Activated CD4-positive, alpha-beta memory T cell treated with anti-CD3 and anti-CD28 coated beads, Interleukin-2, amount 10 ng/mL, durations not matched to agents 7 days and 5 days (primary cell): ENCODE data around the gene CSRNP2. TPM values are rescaled to one million over a fixed set of nuclear protein-coding genes. Genes with fewer than 3 reads are reported as not detected.

Experiments used
- CTCF ChIA-PET: fragments of 350-600 bp; sonication (Branson Sonifier 250); formaldehyde crosslinking; loops from one replicate; lab custom pipeline; 2021; ENCODE audit warnings: antibody characterized with exemption, inconsistent platforms; lab: Charles Lee
- POLR2A ChIA-PET: fragments of 350-600 bp; sonication (Branson Sonifier 250); formaldehyde crosslinking; loops from one replicate; lab custom pipeline; 2021; ENCODE audit warnings: antibody characterized with exemption; lab: Charles Lee
- DNase-seq: peaks from one replicate; pipeline ENCODE4 v3.0.0-alpha.2; 2020
- H3K27ac Mint-ChIP-seq: one replicate; pipeline ENCODE4 v1.8.0; 2021; ENCODE audit warnings: mild to moderate bottlenecking, mixed read lengths
- H3K27me3 Mint-ChIP-seq: one replicate; pipeline ENCODE4 v1.8.0; 2021; ENCODE audit warnings: mixed read lengths
- H3K36me3 Mint-ChIP-seq: one replicate; pipeline ENCODE4 v1.8.0; 2021; ENCODE audit warnings: low read depth, mixed read lengths
- H3K4me1 Mint-ChIP-seq: one replicate; pipeline ENCODE4 v1.8.0; 2021; ENCODE audit warnings: mixed read lengths
- H3K4me3 Mint-ChIP-seq: one replicate; pipeline ENCODE4 v1.8.0; 2021; ENCODE audit warnings: mild to moderate bottlenecking, mixed read lengths
- H3K9me3 Mint-ChIP-seq: one replicate; pipeline ENCODE4 v1.8.0; 2021; ENCODE audit warnings: mixed read lengths
- total RNA-seq, 2 experiments: library from RNA; stranded (reverse); gene quantifications; one replicate each; pipeline ENCODE4 v1.2.3, GENCODE V29; 2021

CSRNP2 gene
- total RNA-seq: 10 to 100 TPM; 14.7 to 16.3 TPM

- CTCF ChIA-PET: interaction anchor here (0.6 to 0.9 kb wide), 4 partner anchors 35 to 318 kb away, joined by 3 to 5 read pairs (median 4); partner anchors contain the start of genes LETMD1 and POU6F1
- H3K36me3 Mint-ChIP-seq: peaks cover 17% of the 10 kb centered on the region
- H3K27me3 Mint-ChIP-seq: no peaks in the 10 kb centered on the region
- H3K4me3 Mint-ChIP-seq: peak within 1 kb of the TSS; percentile 92
- H3K9me3 Mint-ChIP-seq: no peaks in the 10 kb centered on the region
- DNase-seq: peak; percentile 96
- H3K27ac Mint-ChIP-seq: peak within 1 kb of the TSS; percentile 71
- peaks cover 42% of the 10 kb centered on the region for H3K4me1 Mint-ChIP-seq
- POLR2A ChIA-PET: interaction anchor here (0.6 to 4.4 kb wide), 22 partner anchors 9 to 319 kb away, joined by 3 to 31 read pairs (median 5); partner anchors contain the start of genes ATF1, BIN2, DAZAP2 and GALNT6
Observed at GRCh38 chr12:51083126-51083833, at the start of gene CSRNP2. TSS of gene CSRNP2 (minus strand) at chr12:51083596. CDS start at chr12:51076561, 7,035 bp downstream.

- Mint-ChIP-seq H3K36me3 (no peaks in the 10 kb centered on the region), H3K4me1 (peaks cover 2% of the 10 kb centered on the region), H3K27ac (no peak overlapping the region), H3K9me3 (no peaks in the 10 kb centered on the region), H3K27me3 (no peaks in the 10 kb centered on the region), H3K4me3 (no peak overlapping the region)
- POLR2A ChIA-PET: no interaction called here
- CTCF ChIA-PET: no interaction called here
- DNase-seq: no peak
Observed at GRCh38 chr12:51132693-51133092, 49.3 kb upstream of the CSRNP2 start.

GRCh38 chr12:51131745-51132521 lies 48.5 kb upstream of the CSRNP2 start:
- DNase-seq: no peak
- no peak overlapping the region for H3K4me3 Mint-ChIP-seq

GRCh38 chr12:51128919-51129318 lies 45.5 kb upstream of the CSRNP2 start:
- H3K27me3 Mint-ChIP-seq: no peaks in the 10 kb centered on the region
- no peak overlapping the region for H3K4me3 Mint-ChIP-seq
- H3K4me1 Mint-ChIP-seq: peaks cover 5% of the 10 kb centered on the region
- ChIA-PET POLR2A (no interaction called here), CTCF (interaction anchor here (0.6 kb wide), 1 partner anchor 222 kb away, joined by 3 read pairs; no protein-coding TSS in a partner anchor)
- H3K27ac Mint-ChIP-seq: no peak overlapping the region
- H3K36me3 Mint-ChIP-seq: peaks cover 14% of the 10 kb centered on the region
- no peaks in the 10 kb centered on the region for H3K9me3 Mint-ChIP-seq
- DNase-seq: no peak

More at GRCh38 chr12:51131745-51132521, 48.5 kb upstream of the CSRNP2 start:
- Mint-ChIP-seq H3K27ac (no peak overlapping the region), H3K4me1 (peaks cover 5% of the 10 kb centered on the region), H3K9me3 (no peaks in the 10 kb centered on the region), H3K36me3 (no peaks in the 10 kb centered on the region), H3K27me3 (no peaks in the 10 kb centered on the region)
- ChIA-PET CTCF (no interaction called here), POLR2A (no interaction called here)

GRCh38 chr12:51127050-51127729 lies 43.8 kb upstream of the CSRNP2 start:
- no peak for DNase-seq
- no peak overlapping the region for H3K4me3 Mint-ChIP-seq
- no peak overlapping the region for H3K27ac Mint-ChIP-seq
- H3K36me3 Mint-ChIP-seq: peaks cover 17% of the 10 kb centered on the region
- no peaks in the 10 kb centered on the region for H3K27me3 Mint-ChIP-seq
- no peaks in the 10 kb centered on the region for H3K9me3 Mint-ChIP-seq
- CTCF ChIA-PET: interaction anchor here (0.5 to 1.0 kb wide), 2 partner anchors 91 to 214 kb away, joined by 4 read pairs; partner anchors contain the start of gene POU6F1
- POLR2A ChIA-PET: no interaction called here
- peaks cover 5% of the 10 kb centered on the region for H3K4me1 Mint-ChIP-seq

GRCh38 chr12:51126297-51126696 lies 42.9 kb upstream of the CSRNP2 start:
- H3K27me3 Mint-ChIP-seq: no peaks in the 10 kb centered on the region
- H3K4me1 Mint-ChIP-seq: peaks cover 3% of the 10 kb centered on the region
- CTCF ChIA-PET: no interaction called here
- H3K9me3 Mint-ChIP-seq: no peaks in the 10 kb centered on the region
- no peak for DNase-seq
- no peak overlapping the region for H3K27ac Mint-ChIP-seq
- H3K36me3 Mint-ChIP-seq: peaks cover 17% of the 10 kb centered on the region
- no peak overlapping the region for H3K4me3 Mint-ChIP-seq
- POLR2A ChIA-PET: no interaction called here

- DNase-seq: no peak
- ChIA-PET CTCF (no interaction called here), POLR2A (no interaction called here)
- peaks cover 3% of the 10 kb centered on the region for H3K4me1 Mint-ChIP-seq
- no peak overlapping the region for H3K4me3 Mint-ChIP-seq
- peaks cover 17% of the 10 kb centered on the region for H3K36me3 Mint-ChIP-seq
- H3K27ac Mint-ChIP-seq: no peak overlapping the region
- no peaks in the 10 kb centered on the region for H3K9me3 Mint-ChIP-seq
- H3K27me3 Mint-ChIP-seq: no peaks in the 10 kb centered on the region
Observed at GRCh38 chr12:51124504-51124903, 41.1 kb upstream of the CSRNP2 start.

- no peak for DNase-seq
- Mint-ChIP-seq H3K27ac (no peak overlapping the region), H3K36me3 (peaks cover 26% of the 10 kb centered on the region), H3K4me1 (peaks cover 10% of the 10 kb centered on the region), H3K9me3 (no peaks in the 10 kb centered on the region), H3K4me3 (no peak overlapping the region), H3K27me3 (no peaks in the 10 kb centered on the region)
- POLR2A ChIA-PET: no interaction called here
- CTCF ChIA-PET: no interaction called here
Observed at GRCh38 chr12:51122844-51123243, 39.4 kb upstream of the CSRNP2 start.

- no peak for DNase-seq
- CTCF ChIA-PET: no interaction called here
- Mint-ChIP-seq H3K9me3 (no peaks in the 10 kb centered on the region), H3K27ac (no peak overlapping the region), H3K4me1 (peaks cover 7% of the 10 kb centered on the region), H3K27me3 (no peaks in the 10 kb centered on the region), H3K36me3 (peaks cover 35% of the 10 kb centered on the region), H3K4me3 (no peak overlapping the region)
- POLR2A ChIA-PET: no interaction called here
Observed at GRCh38 chr12:51118706-51119105, 35.3 kb upstream of the CSRNP2 start.

- H3K36me3 Mint-ChIP-seq: peaks cover 52% of the 10 kb centered on the region
- POLR2A ChIA-PET: no interaction called here
Observed at GRCh38 chr12:51115533-51115932, 32.1 kb upstream of the CSRNP2 start.

GRCh38 chr12:51108136-51108535 lies 24.7 kb upstream of the CSRNP2 start:
- Mint-ChIP-seq H3K36me3 (peaks cover 60% of the 10 kb centered on the region), H3K27me3 (no peaks in the 10 kb centered on the region), H3K4me1 (peaks cover 3% of the 10 kb centered on the region), H3K9me3 (no peaks in the 10 kb centered on the region), H3K4me3 (no peak overlapping the region), H3K27ac (no peak overlapping the region)
- ChIA-PET CTCF (no interaction called here), POLR2A (no interaction called here)
- no peak for DNase-seq

More at GRCh38 chr12:51115533-51115932, 32.1 kb upstream of the CSRNP2 start:
- Mint-ChIP-seq H3K27ac (no peak overlapping the region), H3K4me1 (peaks cover 7% of the 10 kb centered on the region), H3K27me3 (no peaks in the 10 kb centered on the region), H3K9me3 (no peaks in the 10 kb centered on the region), H3K4me3 (no peak overlapping the region)
- DNase-seq: no peak
- CTCF ChIA-PET: no interaction called here

- H3K27me3 Mint-ChIP-seq: no peaks in the 10 kb centered on the region
- peaks cover 3% of the 10 kb centered on the region for H3K4me1 Mint-ChIP-seq
- H3K9me3 Mint-ChIP-seq: no peaks in the 10 kb centered on the region
- no peak for DNase-seq
- H3K27ac Mint-ChIP-seq: no peak overlapping the region
- ChIA-PET POLR2A (no interaction called here), CTCF (no interaction called here)
- H3K36me3 Mint-ChIP-seq: peaks cover 61% of the 10 kb centered on the region
- no peak overlapping the region for H3K4me3 Mint-ChIP-seq
Observed at GRCh38 chr12:51103977-51104376, 20.6 kb upstream of the CSRNP2 start.

GRCh38 chr12:51098611-51099010 lies 15.2 kb upstream of the CSRNP2 start:
- H3K9me3 Mint-ChIP-seq: no peaks in the 10 kb centered on the region
- no peak for DNase-seq
- no peaks in the 10 kb centered on the region for H3K27me3 Mint-ChIP-seq
- ChIA-PET CTCF (no interaction called here), POLR2A (no interaction called here)
- H3K27ac Mint-ChIP-seq: no peak overlapping the region
- no peaks in the 10 kb centered on the region for H3K4me1 Mint-ChIP-seq
- H3K4me3 Mint-ChIP-seq: no peak overlapping the region
- H3K36me3 Mint-ChIP-seq: peaks cover 61% of the 10 kb centered on the region
